Ovary (tissue), 3 donors: ENCODE data around the gene KLHL35.

Experiments used
- CTCF ChIP-seq, 3 donors: fragments of 450-650 bp in 2 of 3; fragments of 200-600 bp in 1 of 3; IDR thresholded peaks; one replicate each; pipeline versions ENCODE4 v1.5.1 to v1.8.0; 2016 to 2022; ENCODE audit warnings: antibody characterized with exemption in 3 of 3, mild to moderate bottlenecking in 1 of 3
- POLR2A ChIP-seq: fragments of 450-650 bp; IDR thresholded peaks from one replicate; pipeline ENCODE4 v1.6.1; 2017; ENCODE audit warnings: antibody characterized with exemption, mild to moderate bottlenecking, moderate library complexity
- donor health status: DM: no; HTN: no; CAD: no.

- TF ChIP-seq CTCF (IDR thresholded peaks at IDR 0.05) (no peak), POLR2A (no peak)
Measured at GRCh38 chr11:75386942-75387630, 45.9 kb downstream of the KLHL35 start.
